Astrocyte (in vitro differentiated cells and primary cell): ENCODE data around the gene GPN3. TPM values are rescaled to one million over a fixed set of nuclear protein-coding genes. Genes with fewer than 3 reads are reported as not detected.

ENCODE experiments used
- DNase-seq: peaks from one replicate; pipeline ENCODE4 v3.0.0-alpha.2; 2010; ENCODE audit warnings: low read depth
- FAIRE-seq: peaks from 2 replicates; lab custom pipeline; 2011; peaks lifted over from hg19 to GRCh38; lab: Jason Lieb, UNC
- H2AFZ ChIP-seq: 2 replicates; pipeline ENCODE4 v1.6.0; 2012; ENCODE audit warnings: low read depth, low read length, inconsistent platforms
- H3K27ac ChIP-seq: 2 replicates; pipeline ENCODE4 v1.5.1; 2011; ENCODE audit warnings: low read depth, low read length, inconsistent platforms
- H3K27me3 ChIP-seq: 2 replicates; pipeline ENCODE4 v1.6.0; 2011; ENCODE audit warnings: low read length, inconsistent platforms; ENCODE audit not compliant: insufficient read depth
- H3K36me3 ChIP-seq: 2 replicates; pipeline ENCODE4 v1.5.1; 2011; ENCODE audit warnings: low read length, inconsistent platforms; ENCODE audit not compliant: insufficient read depth
- H3K4me1 ChIP-seq: 2 replicates; pipeline ENCODE4 v1.5.1; 2011; ENCODE audit warnings: low read length, inconsistent platforms; ENCODE audit not compliant: insufficient read depth
- H3K4me2 ChIP-seq: 2 replicates; pipeline ENCODE4 v1.6.0; 2012; ENCODE audit warnings: low read length, inconsistent platforms
- H3K4me3 ChIP-seq: 2 replicates; pipeline ENCODE4 v1.5.1; 2011; ENCODE audit warnings: low read depth, mild to moderate bottlenecking, low read length, inconsistent platforms; ENCODE audit not compliant: insufficient read depth
- H3K79me2 ChIP-seq: 2 replicates; pipeline ENCODE4 v1.6.0; 2012; ENCODE audit warnings: mild to moderate bottlenecking, low read length, inconsistent platforms; ENCODE audit not compliant: insufficient read depth
- H3K9ac ChIP-seq: 2 replicates; pipeline ENCODE4 v1.6.0; 2012; ENCODE audit warnings: mild to moderate bottlenecking, low read length, inconsistent platforms
- H3K9me3 ChIP-seq: 2 replicates; pipeline ENCODE4 v1.5.1; 2012; ENCODE audit warnings: low read depth, mild to moderate bottlenecking, low read length, inconsistent platforms; ENCODE audit not compliant: insufficient read depth
- H4K20me1 ChIP-seq: 2 replicates; pipeline ENCODE4 v1.6.0; 2012; ENCODE audit warnings: low read length, inconsistent platforms; ENCODE audit not compliant: insufficient read depth
- H3K27ac Mint-ChIP-seq: one replicate; pipeline ENCODE4 v1.8.0; 2021; ENCODE audit warnings: mild to moderate bottlenecking, mixed read lengths; ENCODE audit not compliant: unreplicated experiment
- H3K27me3 Mint-ChIP-seq: one replicate; pipeline ENCODE4 v1.8.0; 2021; ENCODE audit warnings: low read depth, mixed read lengths; ENCODE audit not compliant: unreplicated experiment
- H3K36me3 Mint-ChIP-seq: one replicate; pipeline ENCODE4 v1.8.0; 2021; ENCODE audit warnings: low read depth, mixed read lengths; ENCODE audit not compliant: unreplicated experiment
- H3K4me1 Mint-ChIP-seq: one replicate; pipeline ENCODE4 v1.8.0; 2021; ENCODE audit warnings: low read depth, mixed read lengths; ENCODE audit not compliant: unreplicated experiment
- H3K4me3 Mint-ChIP-seq: one replicate; pipeline ENCODE4 v1.8.0; 2021; ENCODE audit warnings: mild to moderate bottlenecking, moderate library complexity, mixed read lengths; ENCODE audit not compliant: unreplicated experiment
- H3K9me3 Mint-ChIP-seq: one replicate; pipeline ENCODE4 v1.8.0; 2021; ENCODE audit warnings: mild to moderate bottlenecking, mixed read lengths; ENCODE audit not compliant: unreplicated experiment
- CTCF ChIP-seq: IDR thresholded peaks from 2 replicates; pipeline ENCODE4 v1.5.1; 2011; ENCODE audit warnings: low read depth, mild to moderate bottlenecking, inconsistent platforms, low read length, moderate library complexity; ENCODE audit not compliant: insufficient read depth
- EZH2 ChIP-seq: IDR thresholded peaks from 2 replicates; pipeline ENCODE4 v1.6.1; 2012; ENCODE audit warnings: mild to moderate bottlenecking, low read length, inconsistent platforms; ENCODE audit not compliant: insufficient read depth
- total RNA-seq: library from RNA; stranded (reverse); gene quantifications from 2 replicates; pipeline ENCODE4 v1.2.1, GENCODE V29; 2021

Gene GPN3
- total RNA-seq, 1 donor from 2014 or later = 19.5 TPM

- Histone ChIP-seq H3K4me3 (peak within 1 kb of the TSS; percentile 90), H3K9ac (peak within 1 kb of the TSS; percentile 95), H4K20me1 (peaks cover 24% of the 10 kb centered on the region), H3K9me3 (no peaks in the 10 kb centered on the region), H3K27ac (peak within 1 kb of the TSS; percentile 88), H3K36me3 (peaks cover 15% of the 10 kb centered on the region), H2AFZ (peak within 1 kb of the TSS; percentile 87), H3K79me2 (peaks cover 52% of the 10 kb centered on the region), H3K27me3 (no peaks in the 10 kb centered on the region), H3K4me1 (peaks cover 3% of the 10 kb centered on the region), H3K4me2 (peak within 1 kb of the TSS; percentile 88)
- peak within 1 kb of the TSS; percentile 100 for H3K27ac Mint-ChIP-seq
- no peaks in the 10 kb centered on the region for H3K9me3 Mint-ChIP-seq
- DNase-seq (peak; percentile 87), FAIRE-seq (no peak)
- H3K4me1 Mint-ChIP-seq = peaks cover 11% of the 10 kb centered on the region
- H3K27me3 Mint-ChIP-seq = no peaks in the 10 kb centered on the region
- H3K36me3 Mint-ChIP-seq = peaks cover 12% of the 10 kb centered on the region
- peak within 1 kb of the TSS; percentile 99 for H3K4me3 Mint-ChIP-seq
- no peak for TF ChIP-seq EZH2
- TF ChIP-seq CTCF = peak; percentile 71
Observed at GRCh38 chr12:110449799-110450497, 18.1 kb downstream of the GPN3 start, which contains the start of gene ARPC3. ARPC3 (minus strand) TSS chr12:110450337; CDS start chr12:110450260, 77 bp downstream.

- no peaks in the 10 kb centered on the region for H3K9me3 ChIP-seq
- H3K36me3 ChIP-seq = peaks cover 33% of the 10 kb centered on the region
- Mint-ChIP-seq H3K9me3 (no peaks in the 10 kb centered on the region), H3K36me3 (peaks cover 12% of the 10 kb centered on the region), H3K27ac (no peak overlapping the region), H3K4me1 (peaks cover 10% of the 10 kb centered on the region), H3K4me3 (no peak overlapping the region), H3K27me3 (no peaks in the 10 kb centered on the region)
- peaks cover 39% of the 10 kb centered on the region for H4K20me1 ChIP-seq
- H3K27ac ChIP-seq = no peak overlapping the region
- H2AFZ ChIP-seq = no peak overlapping the region
- H3K79me2 ChIP-seq = peaks cover 65% of the 10 kb centered on the region
- TF ChIP-seq EZH2 (no peak), CTCF (no peak)
- H3K4me3 ChIP-seq = no peak overlapping the region
- no peaks in the 10 kb centered on the region for H3K27me3 ChIP-seq
- FAIRE-seq (no peak), DNase-seq (no peak)
- peaks cover 3% of the 10 kb centered on the region for H3K4me1 ChIP-seq
- H3K4me2 ChIP-seq = no peak overlapping the region
- H3K9ac ChIP-seq = no peak overlapping the region
Observed at GRCh38 chr12:110444455-110444854, 23.6 kb downstream of the GPN3 start.

GRCh38 chr12:110436231-110436630, 31.8 kb downstream of the GPN3 start:
- H3K36me3 Mint-ChIP-seq = peaks cover 7% of the 10 kb centered on the region
- peaks cover under 1% of the 10 kb centered on the region for H3K79me2 ChIP-seq
- H4K20me1 ChIP-seq = peaks cover 6% of the 10 kb centered on the region
- H3K4me3 Mint-ChIP-seq = no peak overlapping the region
- no peaks in the 10 kb centered on the region for H3K4me1 ChIP-seq
- H3K9me3 ChIP-seq = no peaks in the 10 kb centered on the region
- no peak for FAIRE-seq
- no peak overlapping the region for H3K4me3 ChIP-seq
- H3K4me2 ChIP-seq = no peak overlapping the region
- DNase-seq = peak; percentile 4
- no peaks in the 10 kb centered on the region for H3K27me3 ChIP-seq
- H3K9ac ChIP-seq = no peak overlapping the region
- no peak overlapping the region for H3K27ac Mint-ChIP-seq
- TF ChIP-seq EZH2 (no peak), CTCF (no peak)
- H3K27me3 Mint-ChIP-seq = no peaks in the 10 kb centered on the region
- no peaks in the 10 kb centered on the region for H3K9me3 Mint-ChIP-seq
- H2AFZ ChIP-seq = no peak overlapping the region
- peaks cover 24% of the 10 kb centered on the region for H3K36me3 ChIP-seq
- no peaks in the 10 kb centered on the region for H3K4me1 Mint-ChIP-seq
- no peak overlapping the region for H3K27ac ChIP-seq
